ENCODE results near the gene HSPB6. TPM values are rescaled to one million over a fixed set of nuclear protein-coding genes. Genes with fewer than 3 reads are reported as not detected.
A peak's percentile ranks its signal among the peaks of the same experiment; 100 is the strongest.

Gene HSPB6
- total RNA-seq, 1 experiment from 2014 or later = 0.93 TPM

GRCh38 chr19:35793381-35794165 is 36.7 kb upstream of the HSPB6 start:
- BruUV-seq (replicated peaks) = no TSS peak
- Histone ChIP-seq H3K9me2 (ENCODE audit: insufficient read depth) (no peaks in the 10 kb centered on the region), H3K9ac (ENCODE audit: low read length) (no peak overlapping the region), H3K4me1 (ENCODE audit: control insufficient read depth in 1 of 2, insufficient read depth in 2 of 2, low read length in 2 of 2) (peaks cover 0 to 5% of the 10 kb centered on the region in 2 experiments; a peak in 2 of 4 replicates), H3K36me3 (ENCODE audit: control insufficient read depth in 1 of 2, insufficient read depth in 2 of 2, low read length in 2 of 2) (no peaks in the 10 kb centered on the region), H2AFZ (ENCODE audit: low read depth, low read length, poor library complexity, severe bottlenecking) (no peak overlapping the region), H3K4me2 (ENCODE audit: low read length) (peak overlapping the region; percentile 35; the same call in 1 of the 2 replicates), H3K9me3 (ENCODE audit: control insufficient read depth in 1 of 2, insufficient read depth in 1 of 2, low read depth in 1 of 2, low read length in 2 of 2) (no peaks in the 10 kb centered on the region), H3K79me2 (ENCODE audit: insufficient read depth, low read length) (no peaks in the 10 kb centered on the region), H3K4me3 (replicated peaks in 1 of 2; ENCODE audit: low read depth in 1 of 2, low read length in 2 of 2) (no peak overlapping the region), H3K27ac (ENCODE audit: low read depth, low read length) (no peak overlapping the region), H3K27me3 (ENCODE audit: insufficient read depth, low read length) (no peaks in the 10 kb centered on the region), H4K20me1 (ENCODE audit: insufficient read depth) (no peaks in the 10 kb centered on the region)
- ChIA-PET POLR2A (no interaction called here), CTCF (no interaction called here), RAD21 (ENCODE audit: low non-redundant PET in 1 of 2, low total read pairs in 2 of 2, uncharacterized antibody in 2 of 2, unreplicated experiment in 2 of 2) (no interaction called here)
- ATAC-seq (no peak; the same call in 1 of the 2 replicates), DNase-seq (ENCODE audit: low read depth, low spot score) (no peak)
- TF ChIP-seq RAD21 (IDR thresholded peaks at IDR 0.05; ENCODE audit: low read depth) (no peak), ZNF274 (IDR thresholded peaks at IDR 0.05; ENCODE audit: low read depth, low read length) (no peak), CBX3 (IDR thresholded peaks at IDR 0.05; ENCODE audit: low read depth) (no peak), POLR2A (IDR thresholded peaks at IDR 0.05; ENCODE audit: borderline replicate concordance, extremely low read depth, insufficient read depth, insufficient read length) (no peak), ELF1 (IDR thresholded peaks at IDR 0.05; ENCODE audit: borderline replicate concordance, low read depth) (no peak), EZH2phosphoT487 (IDR thresholded peaks at IDR 0.05; ENCODE audit: borderline replicate concordance) (no peak), TCF7L2 (IDR thresholded peaks at IDR 0.05; ENCODE audit: borderline replicate concordance, extremely low read depth, insufficient read depth, insufficient read length) (no peak), FOSL1 (IDR thresholded peaks at IDR 0.05; ENCODE audit: low read depth) (no peak), ZFX (IDR thresholded peaks at IDR 0.05) (no peak), SP1 (IDR thresholded peaks at IDR 0.05; ENCODE audit: low read depth) (no peak), POLR2AphosphoS5 (IDR thresholded peaks at IDR 0.05; ENCODE audit: low read depth, low read length) (no peak), YY1 (IDR thresholded peaks at IDR 0.05; ENCODE audit: extremely low read depth, insufficient replicate concordance, low read depth, low read length) (no peak), SIN3A (IDR thresholded peaks at IDR 0.05; ENCODE audit: low read depth) (no peak), SRF (IDR thresholded peaks at IDR 0.05; ENCODE audit: low read depth) (no peak)
- TF ChIP-seq, protein P1, sequence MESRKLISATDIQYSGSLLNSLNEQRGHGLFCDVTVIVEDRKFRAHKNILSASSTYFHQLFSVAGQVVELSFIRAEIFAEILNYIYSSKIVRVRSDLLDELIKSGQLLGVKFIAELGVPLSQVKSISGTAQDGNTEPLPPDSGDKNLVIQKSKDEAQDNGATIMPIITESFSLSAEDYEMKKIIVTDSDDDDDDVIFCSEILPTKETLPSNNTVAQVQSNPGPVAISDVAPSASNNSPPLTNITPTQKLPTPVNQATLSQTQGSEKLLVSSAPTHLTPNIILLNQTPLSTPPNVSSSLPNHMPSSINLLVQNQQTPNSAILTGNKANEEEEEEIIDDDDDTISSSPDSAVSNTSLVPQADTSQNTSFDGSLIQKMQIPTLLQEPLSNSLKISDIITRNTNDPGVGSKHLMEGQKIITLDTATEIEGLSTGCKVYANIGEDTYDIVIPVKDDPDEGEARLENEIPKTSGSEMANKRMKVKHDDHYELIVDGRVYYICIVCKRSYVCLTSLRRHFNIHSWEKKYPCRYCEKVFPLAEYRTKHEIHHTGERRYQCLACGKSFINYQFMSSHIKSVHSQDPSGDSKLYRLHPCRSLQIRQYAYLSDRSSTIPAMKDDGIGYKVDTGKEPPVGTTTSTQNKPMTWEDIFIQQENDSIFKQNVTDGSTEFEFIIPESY (IDR thresholded peaks at IDR 0.05; ENCODE audit: extremely low read depth, insufficient replicate concordance, low read length) = no peak
- TF ChIP-seq, protein P2, sequence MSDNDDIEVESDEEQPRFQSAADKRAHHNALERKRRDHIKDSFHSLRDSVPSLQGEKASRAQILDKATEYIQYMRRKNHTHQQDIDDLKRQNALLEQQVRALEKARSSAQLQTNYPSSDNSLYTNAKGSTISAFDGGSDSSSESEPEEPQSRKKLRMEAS (IDR thresholded peaks at IDR 0.05) = no peak
- TF ChIP-seq, protein P3, sequence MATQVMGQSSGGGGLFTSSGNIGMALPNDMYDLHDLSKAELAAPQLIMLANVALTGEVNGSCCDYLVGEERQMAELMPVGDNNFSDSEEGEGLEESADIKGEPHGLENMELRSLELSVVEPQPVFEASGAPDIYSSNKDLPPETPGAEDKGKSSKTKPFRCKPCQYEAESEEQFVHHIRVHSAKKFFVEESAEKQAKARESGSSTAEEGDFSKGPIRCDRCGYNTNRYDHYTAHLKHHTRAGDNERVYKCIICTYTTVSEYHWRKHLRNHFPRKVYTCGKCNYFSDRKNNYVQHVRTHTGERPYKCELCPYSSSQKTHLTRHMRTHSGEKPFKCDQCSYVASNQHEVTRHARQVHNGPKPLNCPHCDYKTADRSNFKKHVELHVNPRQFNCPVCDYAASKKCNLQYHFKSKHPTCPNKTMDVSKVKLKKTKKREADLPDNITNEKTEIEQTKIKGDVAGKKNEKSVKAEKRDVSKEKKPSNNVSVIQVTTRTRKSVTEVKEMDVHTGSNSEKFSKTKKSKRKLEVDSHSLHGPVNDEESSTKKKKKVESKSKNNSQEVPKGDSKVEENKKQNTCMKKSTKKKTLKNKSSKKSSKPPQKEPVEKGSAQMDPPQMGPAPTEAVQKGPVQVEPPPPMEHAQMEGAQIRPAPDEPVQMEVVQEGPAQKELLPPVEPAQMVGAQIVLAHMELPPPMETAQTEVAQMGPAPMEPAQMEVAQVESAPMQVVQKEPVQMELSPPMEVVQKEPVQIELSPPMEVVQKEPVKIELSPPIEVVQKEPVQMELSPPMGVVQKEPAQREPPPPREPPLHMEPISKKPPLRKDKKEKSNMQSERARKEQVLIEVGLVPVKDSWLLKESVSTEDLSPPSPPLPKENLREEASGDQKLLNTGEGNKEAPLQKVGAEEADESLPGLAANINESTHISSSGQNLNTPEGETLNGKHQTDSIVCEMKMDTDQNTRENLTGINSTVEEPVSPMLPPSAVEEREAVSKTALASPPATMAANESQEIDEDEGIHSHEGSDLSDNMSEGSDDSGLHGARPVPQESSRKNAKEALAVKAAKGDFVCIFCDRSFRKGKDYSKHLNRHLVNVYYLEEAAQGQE (IDR thresholded peaks at IDR 0.05; ENCODE audit: low read depth) = no peak
- intact Hi-C loops (cut with micrococcal nuclease) = no loop called here
